DOHH2 (cell line): Measurements from ENCODE around the gene SMG6.

Experiments used
- EZH2phosphoT487 ChIP-seq: fragments of 200-600 bp; sonication (generic); IDR thresholded peaks from 2 replicates; pipeline ENCODE4 v1.6.1; 2017; ENCODE audit warnings: borderline replicate concordance, mild to moderate bottlenecking, antibody characterized with exemption, low read length, moderate library complexity, mixed read lengths
- TF ChIP-seq, protein P1 (sequence below): fragments of 200-600 bp; sonication (generic); IDR thresholded peaks from one replicate; pipeline ENCODE4 v1.5.1; 2014; ENCODE audit warnings: antibody characterized with exemption, mild to moderate bottlenecking, low read depth, low read length; ENCODE audit not compliant: poor library complexity, severe bottlenecking

- TF ChIP-seq EZH2phosphoT487: no peak
- TF ChIP-seq, protein P1, sequence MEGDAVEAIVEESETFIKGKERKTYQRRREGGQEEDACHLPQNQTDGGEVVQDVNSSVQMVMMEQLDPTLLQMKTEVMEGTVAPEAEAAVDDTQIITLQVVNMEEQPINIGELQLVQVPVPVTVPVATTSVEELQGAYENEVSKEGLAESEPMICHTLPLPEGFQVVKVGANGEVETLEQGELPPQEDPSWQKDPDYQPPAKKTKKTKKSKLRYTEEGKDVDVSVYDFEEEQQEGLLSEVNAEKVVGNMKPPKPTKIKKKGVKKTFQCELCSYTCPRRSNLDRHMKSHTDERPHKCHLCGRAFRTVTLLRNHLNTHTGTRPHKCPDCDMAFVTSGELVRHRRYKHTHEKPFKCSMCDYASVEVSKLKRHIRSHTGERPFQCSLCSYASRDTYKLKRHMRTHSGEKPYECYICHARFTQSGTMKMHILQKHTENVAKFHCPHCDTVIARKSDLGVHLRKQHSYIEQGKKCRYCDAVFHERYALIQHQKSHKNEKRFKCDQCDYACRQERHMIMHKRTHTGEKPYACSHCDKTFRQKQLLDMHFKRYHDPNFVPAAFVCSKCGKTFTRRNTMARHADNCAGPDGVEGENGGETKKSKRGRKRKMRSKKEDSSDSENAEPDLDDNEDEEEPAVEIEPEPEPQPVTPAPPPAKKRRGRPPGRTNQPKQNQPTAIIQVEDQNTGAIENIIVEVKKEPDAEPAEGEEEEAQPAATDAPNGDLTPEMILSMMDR: no peak
These were observed 145.8 kb downstream of the SMG6 start for GRCh38 chr17:2157675-2158395.
